Thoracic aorta (tissue), 2 donors: ENCODE results near the gene SLC27A4. TPM values are rescaled to one million over a fixed set of nuclear protein-coding genes. Genes with fewer than 3 reads are reported as not detected.

Source experiments
- ATAC-seq: fragments of 150-250 bp; one replicate; pipeline ENCODE4 v1.8.0; 2017; ENCODE audit warnings: low read depth; ENCODE audit not compliant: insufficient number of reproducible peaks, low FRiP score
- DNase-seq: peaks from one replicate; pipeline ENCODE4 v3.0.0-alpha.2; 2020; ENCODE audit warnings: low spot score
- H3K27ac ChIP-seq, 2 donors: fragments of 200-600 bp; sonication (generic); 1 replicate in 1 of 2; 2 replicates in 1 of 2; pipeline ENCODE4 v1.5.1; 2016; ENCODE audit warnings: mild to moderate bottlenecking in 2 of 2, moderate library complexity in 2 of 2
- H3K27me3 ChIP-seq: fragments of 200-600 bp; sonication (generic); replicated peaks from 2 replicates; pipeline ENCODE4 v1.6.0; 2016; ENCODE audit warnings: mild to moderate bottlenecking; ENCODE audit not compliant: insufficient read depth
- H3K36me3 ChIP-seq: fragments of 200-600 bp; sonication (generic); one replicate; pipeline ENCODE4 v1.5.1; 2016
- H3K4me1 ChIP-seq, 2 donors: fragments of 200-600 bp; sonication (generic); 1 replicate in 1 of 2; 2 replicates in 1 of 2; pipeline versions ENCODE4 v1.5.1 to v1.6.0; 2016; ENCODE audit warnings: low read depth in 2 of 2, mild to moderate bottlenecking in 1 of 2; ENCODE audit not compliant: control insufficient read depth in 1 of 2
- H3K4me3 ChIP-seq: fragments of 200-600 bp; sonication (generic); 2 replicates; pipeline ENCODE4 v1.5.1; 2016; ENCODE audit warnings: mild to moderate bottlenecking
- H3K9me3 ChIP-seq: fragments of 200-600 bp; sonication (generic); 2 replicates; pipeline ENCODE4 v1.5.1; 2016
- CTCF ChIP-seq: fragments of 200-600 bp; sonication (generic); IDR thresholded peaks from one replicate; pipeline ENCODE4 v1.5.1; 2019; ENCODE audit warnings: antibody characterized with exemption
- total RNA-seq, 2 donors: library from RNA; depleted of rRNA; stranded (reverse); fragments of >200 nt; gene quantifications; one replicate each; pipeline versions ENCODE4 v1.1.0 to v1.2.3, GENCODE V29; 2016

SLC27A4 gene
- total RNA-seq, 2 donors from 2014 or later = 20.9 to 36.8 TPM

- H3K27ac ChIP-seq = no peak overlapping the region
- ATAC-seq (no peak), DNase-seq (no peak)
- TF ChIP-seq CTCF = no peak
- H3K4me3 ChIP-seq = no peak overlapping the region
- peaks cover 32% of the 10 kb centered on the region for H3K36me3 ChIP-seq
- no peaks in the 10 kb centered on the region for H3K4me1 ChIP-seq
- H3K27me3 ChIP-seq = no peaks in the 10 kb centered on the region
- no peaks in the 10 kb centered on the region for H3K9me3 ChIP-seq
Observed at GRCh38 chr9:128385496-128386460, 45.5 kb downstream of the SLC27A4 start.

GRCh38 chr9:128388150-128388549 lies 47.8 kb downstream of the SLC27A4 start:
- H3K4me3 ChIP-seq = no peak overlapping the region
- H3K4me1 ChIP-seq = no peaks in the 10 kb centered on the region
- H3K27ac ChIP-seq = no peak overlapping the region
- no peak for ATAC-seq
- H3K36me3 ChIP-seq = peaks cover 34% of the 10 kb centered on the region
- TF ChIP-seq CTCF = no peak
- H3K9me3 ChIP-seq = no peaks in the 10 kb centered on the region
- no peak for DNase-seq
- no peaks in the 10 kb centered on the region for H3K27me3 ChIP-seq

GRCh38 chr9:128389395-128390149 lies 49.2 kb downstream of the SLC27A4 start:
- H3K27me3 ChIP-seq = no peaks in the 10 kb centered on the region
- peaks cover 34% of the 10 kb centered on the region for H3K36me3 ChIP-seq
- no peak for ATAC-seq
- H3K9me3 ChIP-seq = no peaks in the 10 kb centered on the region
- no peak overlapping the region for H3K27ac ChIP-seq
- no peak overlapping the region for H3K4me3 ChIP-seq
- no peak for DNase-seq
- H3K4me1 ChIP-seq = no peaks in the 10 kb centered on the region
- TF ChIP-seq CTCF = no peak

GRCh38 chr9:128390150-128390812 lies 50.0 kb downstream of the SLC27A4 start:
- Histone ChIP-seq H3K36me3 (peaks cover 34% of the 10 kb centered on the region), H3K27me3 (no peaks in the 10 kb centered on the region), H3K9me3 (no peaks in the 10 kb centered on the region), H3K4me1 (no peaks in the 10 kb centered on the region), H3K27ac (no peak overlapping the region), H3K4me3 (no peak overlapping the region)
- no peak for ATAC-seq
- DNase-seq = no peak
- TF ChIP-seq CTCF = no peak
